H9 (cell line): ENCODE data around the gene PMPCB. TPM values are rescaled to one million over a fixed set of nuclear protein-coding genes. Genes with fewer than 3 reads are reported as not detected.

ENCODE experiments used
- DNase-seq: peaks from one replicate; pipeline ENCODE4 v3.0.0-alpha.2; 2017
- H2AFZ ChIP-seq: one replicate; pipeline ENCODE4 v1.6.1; 2013; ENCODE audit warnings: mild to moderate bottlenecking, low read length, control low read depth, moderate library complexity
- H2AK5ac ChIP-seq: 2 replicates; pipeline ENCODE4 v1.6.1; 2013; ENCODE audit warnings: low read length, control low read depth, mixed read lengths; ENCODE audit not compliant: insufficient read length
- H2BK120ac ChIP-seq: one replicate; pipeline ENCODE4 v1.6.1; 2013; ENCODE audit warnings: low read depth, mild to moderate bottlenecking, low read length, control low read depth, inconsistent platforms; ENCODE audit not compliant: poor library complexity, severe bottlenecking
- H2BK12ac ChIP-seq: 2 replicates; pipeline ENCODE4 v1.6.1; 2013; ENCODE audit warnings: low read length, control low read depth, mixed read lengths, low read depth; ENCODE audit not compliant: insufficient read length
- H2BK15ac ChIP-seq: 2 replicates; pipeline ENCODE4 v1.6.1; 2013; ENCODE audit warnings: low read depth, low read length, control low read depth
- H2BK20ac ChIP-seq: one replicate; pipeline ENCODE4 v1.6.1; 2013; ENCODE audit warnings: low read depth, mild to moderate bottlenecking, low read length, control low read depth, inconsistent platforms; ENCODE audit not compliant: poor library complexity, severe bottlenecking
- H2BK5ac ChIP-seq: 2 replicates; pipeline ENCODE4 v1.6.1; 2013; ENCODE audit warnings: low read length, control low read depth, mixed read lengths; ENCODE audit not compliant: insufficient read length
- H3K14ac ChIP-seq: 2 replicates; pipeline ENCODE4 v1.6.1; 2013; ENCODE audit warnings: low read length, control low read depth; ENCODE audit not compliant: insufficient read depth
- H3K18ac ChIP-seq: 2 replicates; pipeline ENCODE4 v1.6.1; 2013; ENCODE audit warnings: low read depth, mild to moderate bottlenecking, mixed read lengths, low read length, control low read depth; ENCODE audit not compliant: insufficient read length
- H3K23ac ChIP-seq: 2 replicates; pipeline ENCODE4 v1.6.1; 2013; ENCODE audit warnings: low read length, control low read depth, mixed read lengths, low read depth; ENCODE audit not compliant: insufficient read length
- H3K23me2 ChIP-seq: 2 replicates; pipeline ENCODE4 v1.6.1; 2013; ENCODE audit warnings: low read depth, mild to moderate bottlenecking, mixed read lengths, low read length, control low read depth; ENCODE audit not compliant: insufficient read length, poor library complexity, severe bottlenecking
- H3K27ac ChIP-seq: 2 replicates; pipeline ENCODE4 v1.5.1; 2013; ENCODE audit warnings: low read length, control low read depth, mixed read lengths, low read depth; ENCODE audit not compliant: insufficient read length
- H3K27me3 ChIP-seq: 2 replicates; pipeline ENCODE4 v1.6.1; 2013; ENCODE audit warnings: low read length, control low read depth, inconsistent platforms; ENCODE audit not compliant: insufficient read depth
- H3K4ac ChIP-seq: 2 replicates; pipeline ENCODE4 v1.6.1; 2013; ENCODE audit warnings: low read depth, mild to moderate bottlenecking, control low read depth, inconsistent platforms, low read length, moderate library complexity
- H3K4me1 ChIP-seq: 2 replicates; pipeline ENCODE4 v1.6.1; 2013; ENCODE audit warnings: low read length, control low read depth, inconsistent platforms; ENCODE audit not compliant: insufficient read depth
- H3K4me2 ChIP-seq: 2 replicates; pipeline ENCODE4 v1.6.1; 2013; ENCODE audit warnings: low read length, control low read depth, mixed read lengths; ENCODE audit not compliant: insufficient read length, insufficient read depth
- H3K56ac ChIP-seq: 2 replicates; pipeline ENCODE4 v1.6.1; 2013; ENCODE audit warnings: low read depth, mild to moderate bottlenecking, mixed read lengths, low read length, control low read depth; ENCODE audit not compliant: insufficient read length
- H3K79me1 ChIP-seq: 2 replicates; pipeline ENCODE4 v1.6.1; 2013; ENCODE audit warnings: low read depth, mild to moderate bottlenecking, moderate library complexity, low read length, control low read depth, inconsistent platforms; ENCODE audit not compliant: insufficient read depth, poor library complexity, severe bottlenecking
- H3K79me2 ChIP-seq: 2 replicates; pipeline ENCODE4 v1.6.1; 2013; ENCODE audit warnings: low read length, control low read depth, inconsistent platforms; ENCODE audit not compliant: insufficient read depth
- H3K9ac ChIP-seq: 2 replicates; pipeline ENCODE4 v1.6.1; 2013; ENCODE audit warnings: low read length, control low read depth, mixed read lengths; ENCODE audit not compliant: insufficient read length; ENCODE audit errors: extremely low read depth
- H3K9me3 ChIP-seq: one replicate; pipeline ENCODE4 v1.6.1; 2013; ENCODE audit warnings: low read depth, low read length, inconsistent platforms; ENCODE audit not compliant: control insufficient read depth
- H3T11ph ChIP-seq: one replicate; pipeline ENCODE4 v1.6.1; 2013; ENCODE audit warnings: mild to moderate bottlenecking, low read length, control low read depth, inconsistent platforms
- H4K20me1 ChIP-seq: one replicate; pipeline ENCODE4 v1.6.1; 2013; ENCODE audit not compliant: control insufficient read depth, insufficient read length, insufficient read depth
- H4K5ac ChIP-seq: 2 replicates; pipeline ENCODE4 v1.6.1; 2013; ENCODE audit warnings: low read depth, mild to moderate bottlenecking, mixed read lengths, low read length, control low read depth; ENCODE audit not compliant: insufficient read length
- H4K8ac ChIP-seq: replicated peaks from 2 replicates; pipeline ENCODE4 v1.6.1; 2013; ENCODE audit warnings: low read length, control low read depth, mixed read lengths, low read depth; ENCODE audit not compliant: insufficient read length
- H4K91ac ChIP-seq: 2 replicates; pipeline ENCODE4 v1.6.1; 2013; ENCODE audit warnings: low read depth, mild to moderate bottlenecking, moderate library complexity, mixed read lengths, low read length, control low read depth; ENCODE audit not compliant: insufficient read length
- H3K27ac Mint-ChIP-seq, 3 experiments: 2 replicates in 2 of 3; 3 replicates in 1 of 3; pipeline ENCODE4 v1.8.0; 2020 to 2021; ENCODE audit warnings: mixed read lengths in 3 of 3, mild to moderate bottlenecking in 1 of 3, moderate library complexity in 1 of 3
- H3K27me3 Mint-ChIP-seq: 2 replicates; pipeline ENCODE4 v1.8.0; 2021; ENCODE audit warnings: low read depth, mild to moderate bottlenecking, moderate library complexity, mixed read lengths
- H3K36me3 Mint-ChIP-seq, 3 experiments: 2 replicates in 2 of 3; 3 replicates in 1 of 3; pipeline ENCODE4 v1.8.0; 2020 to 2021; ENCODE audit warnings: low read depth in 3 of 3, mixed read lengths in 3 of 3; ENCODE audit not compliant: insufficient read depth in 1 of 3
- H3K4me1 Mint-ChIP-seq, 2 experiments: 2 replicates each; pipeline ENCODE4 v1.8.0; 2020; ENCODE audit warnings: mixed read lengths in 2 of 2
- H3K4me3 Mint-ChIP-seq, 2 experiments: 2 replicates in 1 of 2; 3 replicates in 1 of 2; pipeline ENCODE4 v1.8.0; 2020 to 2021; ENCODE audit warnings: mild to moderate bottlenecking in 2 of 2, mixed read lengths in 2 of 2, moderate library complexity in 1 of 2
- H3K9me3 Mint-ChIP-seq, 2 experiments: 2 replicates in 1 of 2; 3 replicates in 1 of 2; pipeline ENCODE4 v1.8.0; 2020; ENCODE audit warnings: mild to moderate bottlenecking in 2 of 2, mixed read lengths in 2 of 2, moderate library complexity in 1 of 2
- WGBS: extraction: QIAGEN DNeasy Blood & Tissue Kit; methylation state at CpG from one replicate; pipeline ENCODE4 v1.1.7; 2013; ENCODE audit warnings: missing lambda C conversion rate, low lambda C conversion rate, mixed read lengths; ENCODE audit not compliant: insufficient read length; ENCODE audit errors: extremely low coverage; 5-methylcytosine and 5-hydroxymethylcytosine counted together
- total RNA-seq: library from RNA; stranded (reverse); gene quantifications from 2 replicates; pipeline ENCODE4 v1.2.1, GENCODE V29; 2021
- TF ChIP-seq, protein P1 (sequence below): fragments of 200-600 bp; sonication (generic); conservative IDR thresholded peaks from 3 replicates; pipeline ENCODE4 v1.8.0; 2021; ENCODE audit warnings: antibody characterized with exemption, mild to moderate bottlenecking

The PMPCB gene
- total RNA-seq, 1 experiment from 2014 or later, result 90.6 TPM

DNA sequence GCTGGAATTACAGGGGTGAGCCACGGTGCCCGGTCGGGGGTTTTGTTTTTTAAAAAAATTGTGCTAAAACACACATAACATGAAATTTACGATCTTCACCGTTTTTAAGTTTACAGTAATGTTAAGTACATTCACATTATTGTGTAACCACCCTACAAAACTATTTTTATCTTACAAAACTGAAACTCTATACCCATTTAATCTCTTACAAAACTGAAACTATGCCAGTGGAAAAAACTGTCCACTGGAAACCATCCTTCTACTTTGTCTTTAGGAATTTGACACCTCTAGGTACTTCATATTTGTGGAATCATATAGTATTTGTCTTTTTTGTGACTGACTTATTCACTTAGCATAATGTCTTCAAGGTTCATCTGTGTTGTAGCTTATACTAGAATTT lies 49.2 kb downstream of the PMPCB start:
- Histone ChIP-seq H4K8ac (no peak overlapping the region), H3K4ac (no peak overlapping the region), H3K4me1 (no peaks in the 10 kb centered on the region), H3K56ac (no peak overlapping the region), H2BK5ac (no peak overlapping the region), H3K9ac (no peak overlapping the region), H2AFZ (no peak overlapping the region), H4K5ac (no peak overlapping the region), H4K91ac (no peak overlapping the region), H3T11ph (no peak overlapping the region), H2BK120ac (no peak overlapping the region), H3K23ac (no peak overlapping the region), H3K27me3 (no peaks in the 10 kb centered on the region), H2BK12ac (no peak overlapping the region), H4K20me1 (no peaks in the 10 kb centered on the region), H3K27ac (no peak overlapping the region), H3K14ac (no peak overlapping the region), H3K18ac (no peak overlapping the region), H3K79me2 (peaks cover 38% of the 10 kb centered on the region), H2BK15ac (no peak overlapping the region), H3K23me2 (peaks cover 5% of the 10 kb centered on the region), H3K79me1 (peaks cover 6% of the 10 kb centered on the region), H2AK5ac (no peak overlapping the region), H3K9me3 (no peaks in the 10 kb centered on the region), H3K4me2 (no peak overlapping the region), H2BK20ac (no peak overlapping the region)
- no peak for DNase-seq
- TF ChIP-seq, protein P1, sequence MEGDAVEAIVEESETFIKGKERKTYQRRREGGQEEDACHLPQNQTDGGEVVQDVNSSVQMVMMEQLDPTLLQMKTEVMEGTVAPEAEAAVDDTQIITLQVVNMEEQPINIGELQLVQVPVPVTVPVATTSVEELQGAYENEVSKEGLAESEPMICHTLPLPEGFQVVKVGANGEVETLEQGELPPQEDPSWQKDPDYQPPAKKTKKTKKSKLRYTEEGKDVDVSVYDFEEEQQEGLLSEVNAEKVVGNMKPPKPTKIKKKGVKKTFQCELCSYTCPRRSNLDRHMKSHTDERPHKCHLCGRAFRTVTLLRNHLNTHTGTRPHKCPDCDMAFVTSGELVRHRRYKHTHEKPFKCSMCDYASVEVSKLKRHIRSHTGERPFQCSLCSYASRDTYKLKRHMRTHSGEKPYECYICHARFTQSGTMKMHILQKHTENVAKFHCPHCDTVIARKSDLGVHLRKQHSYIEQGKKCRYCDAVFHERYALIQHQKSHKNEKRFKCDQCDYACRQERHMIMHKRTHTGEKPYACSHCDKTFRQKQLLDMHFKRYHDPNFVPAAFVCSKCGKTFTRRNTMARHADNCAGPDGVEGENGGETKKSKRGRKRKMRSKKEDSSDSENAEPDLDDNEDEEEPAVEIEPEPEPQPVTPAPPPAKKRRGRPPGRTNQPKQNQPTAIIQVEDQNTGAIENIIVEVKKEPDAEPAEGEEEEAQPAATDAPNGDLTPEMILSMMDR, result no peak
- Mint-ChIP-seq H3K27ac (no peak overlapping the region), H3K27me3 (no peaks in the 10 kb centered on the region), H3K4me3 (no peak overlapping the region), H3K4me1 (peaks cover 15 to 20% of the 10 kb centered on the region in 2 experiments), H3K36me3 (peaks cover 6 to 15% (median 8%) of the 10 kb centered on the region in 3 experiments; a peak in 6 of 7 replicates), H3K9me3 (no peaks in the 10 kb centered on the region; a peak in 1 of 5 replicates)
- WGBS, result no CpG with 5 or more reads among the region's 5 CpGs
